ENCODE data around the gene CEP72. TPM values are rescaled to one million over a fixed set of nuclear protein-coding genes. Genes with fewer than 3 reads are reported as not detected.

The CEP72 gene
- total RNA-seq, 3 donors from 2014 or later = 1.9 to 10.5 (median 4.3) TPM

DNA sequence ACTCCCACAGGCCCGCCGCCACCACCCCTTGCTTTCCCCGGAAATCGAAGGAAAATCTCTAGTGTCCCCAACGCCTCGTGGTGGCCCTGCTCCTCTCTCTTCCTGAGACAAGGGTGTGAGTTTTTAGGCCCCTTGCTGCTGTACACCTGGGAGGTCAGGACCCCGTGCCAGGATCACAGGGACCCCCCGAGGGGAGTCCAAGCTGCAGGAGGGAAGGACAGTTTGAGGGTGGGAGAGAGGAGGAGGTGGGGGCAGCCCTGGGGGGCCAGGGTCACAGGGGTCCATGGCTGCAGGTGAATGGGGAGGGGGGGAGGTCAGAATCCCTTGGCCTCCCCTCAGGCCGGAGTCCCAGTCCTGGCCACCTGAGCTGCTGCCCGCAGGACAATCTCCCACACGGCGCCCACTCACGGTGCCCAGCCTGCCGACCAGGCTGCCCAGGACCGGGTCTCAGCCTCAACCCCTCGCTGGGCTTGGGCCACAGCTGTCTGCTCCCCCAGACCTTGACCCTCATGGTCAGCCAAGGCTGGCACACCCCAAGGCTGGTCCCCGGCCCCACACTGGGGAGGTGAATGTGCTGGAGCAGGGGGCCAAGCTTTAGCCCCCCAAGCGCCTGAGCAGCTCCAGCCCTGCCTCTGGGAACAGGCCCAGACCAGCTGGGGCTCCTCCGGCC, 61.2 kb downstream of the CEP72 start:
- peak overlapping the region in 2 of 3 donors; percentile 23 to 34 for H3K4me3 ChIP-seq
- intact Hi-C loops (cut with DNase I; ENCODE audit: low total_unique reads) = loop anchor here (5.0 kb wide), 1 partner anchor 694 kb away; no protein-coding TSS in a partner anchor
- no peaks in the 10 kb centered on the region for H3K9me3 ChIP-seq
- no peaks in the 10 kb centered on the region for H3K36me3 ChIP-seq
- DNase-seq (ENCODE audit: low spot score in 2 of 2) = peak in 1 of 2 donors; percentile 51
- H3K4me1 ChIP-seq = peaks cover 18 to 23% of the 10 kb centered on the region in 2 donors
- no peak overlapping the region for H3K27ac ChIP-seq
- TF ChIP-seq POLR2A (IDR thresholded peaks at IDR 0.05) = no peak
- H3K27me3 ChIP-seq = peaks cover 0 to 7% of the 10 kb centered on the region in 2 donors

DNA sequence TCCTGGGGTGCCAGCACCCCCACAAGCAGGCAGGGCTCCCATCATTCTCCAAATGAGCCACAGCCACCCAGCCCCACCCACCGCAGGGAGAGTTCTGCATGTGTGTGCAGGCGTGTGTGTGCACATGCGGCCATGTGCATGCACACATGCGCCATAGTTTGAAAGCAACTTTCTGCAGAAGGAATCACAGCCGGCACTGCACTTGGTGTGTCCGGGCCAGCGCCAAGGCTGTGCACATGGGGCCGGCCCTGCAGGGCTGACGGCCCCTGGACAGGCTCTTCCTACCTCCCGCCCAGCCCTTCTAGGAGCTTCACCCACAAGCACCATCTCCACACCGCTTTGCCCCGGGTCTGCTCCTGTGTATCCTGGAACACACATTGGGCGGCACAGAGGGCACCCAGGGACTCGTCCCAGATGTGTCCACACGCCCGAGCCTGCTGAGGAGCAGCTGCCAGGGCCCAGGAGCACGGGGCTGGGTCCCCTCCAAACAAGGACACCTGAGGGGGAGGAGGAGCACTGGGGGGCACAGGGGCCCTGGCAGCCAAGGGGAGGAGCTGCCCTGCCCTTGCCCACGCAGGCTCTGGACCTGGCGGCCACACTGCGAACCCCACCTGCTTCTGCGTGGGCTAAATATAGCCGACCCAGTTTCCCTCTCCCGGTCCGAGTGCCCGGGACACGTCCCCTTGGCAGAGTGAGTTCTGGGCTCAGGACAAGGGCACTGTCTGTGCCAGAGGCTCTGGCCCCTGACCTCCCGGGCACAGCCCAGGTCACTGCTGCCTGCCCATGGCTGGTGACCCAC, 61.9 kb downstream of the CEP72 start:
- TF ChIP-seq POLR2AphosphoS5 (IDR thresholded peaks at IDR 0.05) = no peak
- Histone ChIP-seq H3K27me3 (peaks cover 0 to 7% of the 10 kb centered on the region in 2 donors), H3K4me3 (no peak overlapping the region), H3K9me3 (no peaks in the 10 kb centered on the region), H3K4me1 (peaks cover 18 to 23% of the 10 kb centered on the region in 2 donors), H3K27ac (no peak overlapping the region), H3K36me3 (no peaks in the 10 kb centered on the region)
- intact Hi-C loops (cut with DNase I; ENCODE audit: low total_unique reads) = loop anchor here (5.0 kb wide), 1 partner anchor 693 kb away; no protein-coding TSS in a partner anchor
- DNase-seq (ENCODE audit: low spot score in 2 of 2) = peak in 1 of 2 donors; percentile 57

DNA sequence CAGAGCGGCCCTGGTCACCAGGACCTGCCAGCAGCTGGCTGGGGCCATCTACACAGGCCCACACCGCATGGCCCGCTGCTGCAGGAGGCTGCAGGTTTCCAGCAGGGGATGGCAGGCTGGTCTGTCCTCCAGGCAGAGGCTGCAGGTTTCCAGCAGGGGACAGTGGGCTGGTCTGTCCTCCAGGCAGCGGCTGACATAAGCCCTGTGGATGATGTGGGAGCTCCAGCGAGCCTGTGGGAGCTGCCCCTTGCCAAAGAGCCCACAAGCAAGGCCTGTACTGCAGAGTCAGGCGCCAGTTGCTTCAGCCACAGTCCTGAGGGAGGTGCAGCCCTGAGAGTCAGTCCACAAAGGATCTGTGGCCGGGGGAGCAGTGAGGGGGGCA, 62.5 kb downstream of the CEP72 start:
- no peak for TF ChIP-seq POLR2AphosphoS5 (IDR thresholded peaks at IDR 0.05)
- TF ChIP-seq, protein P1, sequence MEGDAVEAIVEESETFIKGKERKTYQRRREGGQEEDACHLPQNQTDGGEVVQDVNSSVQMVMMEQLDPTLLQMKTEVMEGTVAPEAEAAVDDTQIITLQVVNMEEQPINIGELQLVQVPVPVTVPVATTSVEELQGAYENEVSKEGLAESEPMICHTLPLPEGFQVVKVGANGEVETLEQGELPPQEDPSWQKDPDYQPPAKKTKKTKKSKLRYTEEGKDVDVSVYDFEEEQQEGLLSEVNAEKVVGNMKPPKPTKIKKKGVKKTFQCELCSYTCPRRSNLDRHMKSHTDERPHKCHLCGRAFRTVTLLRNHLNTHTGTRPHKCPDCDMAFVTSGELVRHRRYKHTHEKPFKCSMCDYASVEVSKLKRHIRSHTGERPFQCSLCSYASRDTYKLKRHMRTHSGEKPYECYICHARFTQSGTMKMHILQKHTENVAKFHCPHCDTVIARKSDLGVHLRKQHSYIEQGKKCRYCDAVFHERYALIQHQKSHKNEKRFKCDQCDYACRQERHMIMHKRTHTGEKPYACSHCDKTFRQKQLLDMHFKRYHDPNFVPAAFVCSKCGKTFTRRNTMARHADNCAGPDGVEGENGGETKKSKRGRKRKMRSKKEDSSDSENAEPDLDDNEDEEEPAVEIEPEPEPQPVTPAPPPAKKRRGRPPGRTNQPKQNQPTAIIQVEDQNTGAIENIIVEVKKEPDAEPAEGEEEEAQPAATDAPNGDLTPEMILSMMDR (IDR thresholded peaks at IDR 0.05) = no peak
- no peak for TF ChIP-seq POLR2A (IDR thresholded peaks at IDR 0.05)
- intact Hi-C loops (cut with DNase I; ENCODE audit: low total_unique reads) = loop anchor here (5.0 kb wide), 2 partner anchors 233 to 693 kb away; no protein-coding TSS in a partner anchor
- no peak overlapping the region for H3K4me3 ChIP-seq
- no peaks in the 10 kb centered on the region for H3K9me3 ChIP-seq
- peak in 1 of 2 donors; percentile 45 for DNase-seq (ENCODE audit: low spot score in 2 of 2)
- peaks cover 0 to 7% of the 10 kb centered on the region in 2 donors for H3K27me3 ChIP-seq
- no peak overlapping the region for H3K27ac ChIP-seq
- peaks cover 18 to 23% of the 10 kb centered on the region in 2 donors for H3K4me1 ChIP-seq
- H3K36me3 ChIP-seq = no peaks in the 10 kb centered on the region

DNA sequence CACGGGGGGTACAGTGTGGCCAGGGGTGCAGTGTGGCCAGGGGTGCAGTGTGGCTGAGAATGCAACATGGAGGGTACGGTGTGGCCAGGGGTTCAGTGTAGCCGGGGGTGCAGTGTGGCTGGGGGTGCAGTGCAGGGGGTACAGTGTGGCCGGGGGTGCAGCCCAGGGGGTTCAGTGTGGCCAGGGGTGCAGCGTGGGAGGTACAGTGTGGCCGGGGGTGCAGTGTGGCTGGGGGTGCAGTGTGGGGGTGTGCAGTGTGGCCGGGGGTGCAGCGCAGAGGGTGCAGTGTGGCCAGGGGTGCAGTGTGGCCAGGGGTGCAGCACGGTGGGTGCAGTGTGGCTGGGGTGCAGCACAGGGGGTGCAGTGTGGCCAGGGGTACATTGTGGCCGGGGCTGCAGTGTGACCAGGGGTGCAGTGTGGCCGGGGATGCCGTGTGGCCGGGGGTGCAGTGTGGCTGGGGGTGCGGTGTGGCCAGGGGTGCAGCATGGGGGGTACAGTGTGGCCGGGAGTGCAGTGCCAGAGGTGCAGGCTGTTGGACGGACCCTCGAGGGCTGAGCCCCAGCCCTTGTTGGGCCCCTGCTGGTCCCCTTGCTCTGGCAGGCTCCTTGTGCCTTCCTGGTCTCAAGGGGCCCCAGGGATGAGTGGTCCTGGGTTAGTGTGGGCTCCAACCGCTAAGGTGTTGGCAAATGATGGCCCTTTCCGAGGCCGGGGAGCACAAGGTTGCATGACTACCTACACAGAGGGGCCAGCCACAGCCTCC, 63.2 kb downstream of the CEP72 start:
- H3K4me1 ChIP-seq = peaks cover 18 to 23% of the 10 kb centered on the region in 2 donors
- H3K27ac ChIP-seq = no peak overlapping the region
- TF ChIP-seq POLR2A (IDR thresholded peaks at IDR 0.05) (no peak), POLR2AphosphoS5 (IDR thresholded peaks at IDR 0.05) (no peak)
- TF ChIP-seq, protein P1 (IDR thresholded peaks at IDR 0.05) = no peak
- peak in 1 of 2 donors; percentile 27 for DNase-seq (ENCODE audit: low spot score in 2 of 2)
- intact Hi-C loops (cut with DNase I; ENCODE audit: low total_unique reads) = loop anchor here (5.0 kb wide), 1 partner anchor 232 kb away; no protein-coding TSS in a partner anchor
- no peaks in the 10 kb centered on the region for H3K36me3 ChIP-seq
- peaks cover 0 to 7% of the 10 kb centered on the region in 2 donors for H3K27me3 ChIP-seq
- no peaks in the 10 kb centered on the region for H3K9me3 ChIP-seq
- H3K4me3 ChIP-seq = no peak overlapping the region

DNA sequence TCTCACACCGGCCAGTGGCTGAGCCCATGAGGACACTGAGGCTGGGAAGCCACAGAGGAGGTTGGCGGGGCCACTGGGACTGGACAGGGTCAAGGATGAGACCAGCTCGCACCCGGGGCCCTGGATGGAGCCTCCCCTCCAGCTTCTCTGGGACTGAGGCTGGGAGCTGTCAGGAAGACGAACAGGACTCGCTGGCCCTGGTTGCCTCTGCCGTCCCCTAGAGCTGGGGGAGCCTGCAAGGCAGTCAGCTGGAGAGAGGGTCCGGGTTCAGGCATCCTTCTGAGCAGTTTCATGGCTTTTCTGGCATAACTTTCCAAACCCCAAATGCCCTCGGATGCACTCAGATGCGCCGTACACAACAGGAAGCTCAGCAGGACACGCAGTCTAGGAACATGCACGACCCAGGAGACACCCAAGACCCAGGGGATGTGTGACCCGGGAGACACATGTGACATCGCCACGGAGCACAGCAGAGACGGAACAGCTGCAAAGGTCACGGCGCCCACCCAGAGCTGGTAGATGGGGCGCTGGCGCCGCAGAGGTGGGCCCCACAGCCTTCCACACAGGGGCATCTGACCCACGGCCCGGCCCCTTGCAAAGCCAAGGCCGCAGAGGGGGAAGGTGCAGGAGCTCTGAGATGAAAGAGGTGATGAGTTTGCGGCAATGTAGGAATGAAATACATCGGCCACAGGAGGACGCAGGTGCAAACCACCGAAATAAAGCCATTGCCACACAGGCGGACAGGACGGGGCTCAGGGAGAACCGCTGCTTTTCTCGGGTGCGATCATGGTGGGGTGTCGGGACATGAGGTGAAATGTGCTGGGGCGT, 63.9 kb downstream of the CEP72 start:
- TF ChIP-seq POLR2AphosphoS5 (IDR thresholded peaks at IDR 0.05) = no peak
- no peak for TF ChIP-seq POLR2A (IDR thresholded peaks at IDR 0.05)
- TF ChIP-seq, protein P1 (IDR thresholded peaks at IDR 0.05) = no peak
- peaks cover 18 to 23% of the 10 kb centered on the region in 2 donors for H3K4me1 ChIP-seq
- H3K27ac ChIP-seq = no peak overlapping the region
- no peaks in the 10 kb centered on the region for H3K36me3 ChIP-seq
- H3K9me3 ChIP-seq = no peaks in the 10 kb centered on the region
- no peak overlapping the region for H3K4me3 ChIP-seq
- H3K27me3 ChIP-seq = peaks cover 0 to 7% of the 10 kb centered on the region in 2 donors
- peak in 1 of 2 donors; percentile 47 for DNase-seq (ENCODE audit: low spot score in 2 of 2)
- intact Hi-C loops (cut with DNase I; ENCODE audit: low total_unique reads) = loop anchor here (5.0 kb wide), 1 partner anchor 231 kb away; no protein-coding TSS in a partner anchor

All from breast epithelium (tissue), 4 donors.